ENCODE measurements around the gene RBM34. TPM values are rescaled to one million over a fixed set of nuclear protein-coding genes. Genes with fewer than 3 reads are reported as not detected.

RBM34 gene
- total RNA-seq, 1 experiment from 2014 or later, result 96.5 TPM

DNA sequence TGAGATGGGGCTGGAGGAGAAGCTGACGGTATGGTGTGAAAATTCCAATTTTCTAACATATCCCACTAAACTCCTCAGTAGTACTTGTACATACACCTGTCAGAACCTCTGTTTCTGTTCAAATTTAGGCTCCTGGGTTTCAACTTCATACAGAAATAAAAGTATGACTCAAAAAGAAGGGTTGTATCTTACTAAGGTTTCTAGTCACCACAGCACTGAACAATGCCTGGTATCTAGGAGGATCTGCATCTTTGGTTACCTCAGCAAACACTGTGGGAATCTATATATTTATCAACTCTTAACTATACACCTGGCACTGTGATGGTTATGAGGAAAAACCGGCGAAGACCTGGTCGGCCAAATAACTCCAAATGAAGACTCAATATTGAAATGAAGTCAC lies 13.8 kb downstream of the RBM34 start:
- H3K4me1 ChIP-seq, result no peaks in the 10 kb centered on the region
- no peaks in the 10 kb centered on the region for H3K9me3 Mint-ChIP-seq (ENCODE audit: unreplicated experiment)
- H3K9me3 ChIP-seq, result no peaks in the 10 kb centered on the region
- H3K36me3 ChIP-seq (ENCODE audit: control insufficient read depth, insufficient read depth, low read length), result peaks cover 7% of the 10 kb centered on the region
- H3K27me3 Mint-ChIP-seq (ENCODE audit: insufficient read depth, unreplicated experiment), result no peaks in the 10 kb centered on the region
- H3K27me3 ChIP-seq (replicated peaks; ENCODE audit: control insufficient read depth, insufficient read depth, low read length), result no peaks in the 10 kb centered on the region
- ChIA-PET CTCF (interaction anchor here (0.7 kb wide), 1 partner anchor 81 kb away, joined by 6 read pairs; no protein-coding TSS in a partner anchor), POLR2A (no interaction called here)
- TF ChIP-seq CTCF (IDR thresholded peaks at IDR 0.05; ENCODE audit: insufficient read depth in 1 of 2, low read depth in 1 of 2, low read length in 1 of 2, severe bottlenecking in 1 of 2, unreplicated experiment in 1 of 2), result no peak
- peaks cover 70% of the 10 kb centered on the region for H3K36me3 Mint-ChIP-seq (ENCODE audit: insufficient read depth, unreplicated experiment)
- H3K4me1 Mint-ChIP-seq (ENCODE audit: low read depth, unreplicated experiment), result no peaks in the 10 kb centered on the region
- intact Hi-C loops (cut with micrococcal nuclease; ENCODE audit: unreplicated experiment), result no loop called here
- no peak overlapping the region for H3K27ac Mint-ChIP-seq (ENCODE audit: unreplicated experiment)
- DNase-seq, result no peak
- no peak overlapping the region for H3K4me3 ChIP-seq (ENCODE audit: low read depth, low read length)
- no TSS peak for BruUV-seq (replicated peaks)
- no peak overlapping the region for H3K4me3 Mint-ChIP-seq (ENCODE audit: unreplicated experiment)

- POLR2A ChIA-PET, result no interaction called here
- no peak for TF ChIP-seq CTCF (IDR thresholded peaks at IDR 0.05; ENCODE audit: insufficient read depth in 1 of 2, low read depth in 1 of 2, low read length in 1 of 2, severe bottlenecking in 1 of 2, unreplicated experiment in 1 of 2)
- H3K9me3 ChIP-seq, result no peaks in the 10 kb centered on the region
- DNase-seq, result no peak
- no peak overlapping the region for H3K27ac Mint-ChIP-seq (ENCODE audit: unreplicated experiment)
- no TSS peak for BruUV-seq (replicated peaks)
- H3K4me1 Mint-ChIP-seq (ENCODE audit: low read depth, unreplicated experiment), result no peaks in the 10 kb centered on the region
- H3K27me3 ChIP-seq (replicated peaks; ENCODE audit: control insufficient read depth, insufficient read depth, low read length), result no peaks in the 10 kb centered on the region
- intact Hi-C loops (cut with micrococcal nuclease; ENCODE audit: unreplicated experiment), result no loop called here
- H3K27me3 Mint-ChIP-seq (ENCODE audit: insufficient read depth, unreplicated experiment), result no peaks in the 10 kb centered on the region
- H3K4me3 ChIP-seq (ENCODE audit: low read depth, low read length), result no peak overlapping the region
- H3K9me3 Mint-ChIP-seq (ENCODE audit: unreplicated experiment), result no peaks in the 10 kb centered on the region
- peaks cover 8% of the 10 kb centered on the region for H3K36me3 ChIP-seq (ENCODE audit: control insufficient read depth, insufficient read depth, low read length)
- CTCF ChIA-PET, result interaction anchor here (0.7 kb wide), 1 partner anchor 663 kb away, joined by 3 read pairs; no protein-coding TSS in a partner anchor
- no peaks in the 10 kb centered on the region for H3K4me1 ChIP-seq
- H3K4me3 Mint-ChIP-seq (ENCODE audit: unreplicated experiment), result no peak overlapping the region
- peaks cover 70% of the 10 kb centered on the region for H3K36me3 Mint-ChIP-seq (ENCODE audit: insufficient read depth, unreplicated experiment)
These were observed 15.4 kb downstream of the RBM34 start for GRCh38 chr1:235145639-235146038.

GRCh38 chr1:235142991-235143390 lies 18.1 kb downstream of the RBM34 start:
- Mint-ChIP-seq H3K9me3 (ENCODE audit: unreplicated experiment) (no peaks in the 10 kb centered on the region), H3K4me3 (ENCODE audit: unreplicated experiment) (no peak overlapping the region), H3K27me3 (ENCODE audit: insufficient read depth, unreplicated experiment) (no peaks in the 10 kb centered on the region), H3K27ac (ENCODE audit: unreplicated experiment) (no peak overlapping the region), H3K4me1 (ENCODE audit: low read depth, unreplicated experiment) (no peaks in the 10 kb centered on the region), H3K36me3 (ENCODE audit: insufficient read depth, unreplicated experiment) (peaks cover 70% of the 10 kb centered on the region)
- TF ChIP-seq CTCF (IDR thresholded peaks at IDR 0.05; ENCODE audit: insufficient read depth in 1 of 2, low read depth in 1 of 2, low read length in 1 of 2, severe bottlenecking in 1 of 2, unreplicated experiment in 1 of 2), result no peak
- Histone ChIP-seq H3K36me3 (ENCODE audit: control insufficient read depth, insufficient read depth, low read length) (peaks cover 8% of the 10 kb centered on the region), H3K9me3 (no peaks in the 10 kb centered on the region), H3K4me1 (no peaks in the 10 kb centered on the region), H3K27me3 (replicated peaks; ENCODE audit: control insufficient read depth, insufficient read depth, low read length) (no peaks in the 10 kb centered on the region), H3K4me3 (ENCODE audit: low read depth, low read length) (no peak overlapping the region)
- BruUV-seq (replicated peaks), result no TSS peak
- DNase-seq, result no peak
- CTCF ChIA-PET, result no interaction called here
- intact Hi-C loops (cut with micrococcal nuclease; ENCODE audit: unreplicated experiment), result no loop called here
- POLR2A ChIA-PET, result no interaction called here
